GM20000 (cell line): ENCODE data around the gene LAG3.
A peak's percentile ranks its signal among the peaks of the same experiment; 100 is the strongest.

Experiments
- DNase-seq: peaks from one replicate; pipeline ENCODE4 v3.0.0; 2012; ENCODE audit warnings: low spot score
- TF ChIP-seq, protein P1 (sequence below): IDR thresholded peaks from 2 replicates; pipeline ENCODE4 v1.5.1; 2012; ENCODE audit warnings: mild to moderate bottlenecking, control low read depth; ENCODE audit errors: extremely low read depth, missing control alignments

LAG3 gene

GRCh38 chr12:6770094-6770493 lies 2.2 kb upstream of the LAG3 start:
- no peak for DNase-seq
- TF ChIP-seq, protein P1, sequence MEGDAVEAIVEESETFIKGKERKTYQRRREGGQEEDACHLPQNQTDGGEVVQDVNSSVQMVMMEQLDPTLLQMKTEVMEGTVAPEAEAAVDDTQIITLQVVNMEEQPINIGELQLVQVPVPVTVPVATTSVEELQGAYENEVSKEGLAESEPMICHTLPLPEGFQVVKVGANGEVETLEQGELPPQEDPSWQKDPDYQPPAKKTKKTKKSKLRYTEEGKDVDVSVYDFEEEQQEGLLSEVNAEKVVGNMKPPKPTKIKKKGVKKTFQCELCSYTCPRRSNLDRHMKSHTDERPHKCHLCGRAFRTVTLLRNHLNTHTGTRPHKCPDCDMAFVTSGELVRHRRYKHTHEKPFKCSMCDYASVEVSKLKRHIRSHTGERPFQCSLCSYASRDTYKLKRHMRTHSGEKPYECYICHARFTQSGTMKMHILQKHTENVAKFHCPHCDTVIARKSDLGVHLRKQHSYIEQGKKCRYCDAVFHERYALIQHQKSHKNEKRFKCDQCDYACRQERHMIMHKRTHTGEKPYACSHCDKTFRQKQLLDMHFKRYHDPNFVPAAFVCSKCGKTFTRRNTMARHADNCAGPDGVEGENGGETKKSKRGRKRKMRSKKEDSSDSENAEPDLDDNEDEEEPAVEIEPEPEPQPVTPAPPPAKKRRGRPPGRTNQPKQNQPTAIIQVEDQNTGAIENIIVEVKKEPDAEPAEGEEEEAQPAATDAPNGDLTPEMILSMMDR, result no peak

- TF ChIP-seq, protein P1, result no peak
- DNase-seq, result no peak
These were observed 1.7 kb upstream of the LAG3 start for GRCh38 chr12:6770600-6770999.

GRCh38 chr12:6771091-6771495 lies 1.2 kb upstream of the LAG3 start:
- no peak for DNase-seq
- TF ChIP-seq, protein P1, result no peak

DNA sequence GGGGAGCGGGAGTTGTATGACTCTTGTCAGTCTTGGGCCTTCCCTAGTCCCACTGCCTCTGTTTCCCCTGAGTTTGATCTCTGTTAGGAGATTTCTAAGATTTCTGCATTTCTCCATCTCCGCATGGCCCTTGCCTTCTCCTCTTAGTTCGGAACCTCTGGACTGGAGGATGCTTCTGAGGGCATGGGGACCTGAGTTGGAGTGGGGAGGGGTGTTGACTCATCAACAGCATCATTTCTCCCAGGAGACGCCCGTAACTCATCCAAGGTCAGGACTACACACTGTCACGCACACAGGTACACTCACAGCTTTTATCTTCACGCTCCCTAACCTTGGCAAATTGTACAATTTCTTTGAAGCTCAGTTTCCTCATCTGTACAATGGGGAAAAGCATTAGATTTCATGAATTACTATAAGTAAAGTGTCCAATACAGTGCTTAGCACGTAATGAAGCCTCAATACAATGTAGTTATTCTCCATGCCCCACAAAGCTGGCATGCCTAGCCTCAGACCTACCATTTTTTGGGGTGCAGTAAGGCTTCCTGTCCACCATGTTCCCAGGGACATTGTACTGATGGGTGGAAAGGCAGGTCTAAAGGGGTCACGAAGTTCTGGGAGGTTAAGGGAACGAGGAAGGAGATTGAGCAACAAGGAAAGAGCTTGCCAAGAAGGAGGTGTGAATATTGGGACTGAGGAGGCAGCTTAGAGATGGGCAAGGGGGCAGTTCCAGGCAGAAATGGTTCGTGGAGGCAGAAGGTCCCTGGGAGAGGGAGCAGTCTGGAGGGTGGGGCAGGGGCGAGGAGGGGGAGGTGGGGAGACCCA lies 600 bp upstream of the LAG3 start:
- TF ChIP-seq, protein P1, result no peak
- no peak for DNase-seq

- TF ChIP-seq, protein P1, result no peak
- DNase-seq, result peak; percentile 68
These were observed 638 bp downstream of the LAG3 start for GRCh38 chr12:6772726-6773589.

DNA sequence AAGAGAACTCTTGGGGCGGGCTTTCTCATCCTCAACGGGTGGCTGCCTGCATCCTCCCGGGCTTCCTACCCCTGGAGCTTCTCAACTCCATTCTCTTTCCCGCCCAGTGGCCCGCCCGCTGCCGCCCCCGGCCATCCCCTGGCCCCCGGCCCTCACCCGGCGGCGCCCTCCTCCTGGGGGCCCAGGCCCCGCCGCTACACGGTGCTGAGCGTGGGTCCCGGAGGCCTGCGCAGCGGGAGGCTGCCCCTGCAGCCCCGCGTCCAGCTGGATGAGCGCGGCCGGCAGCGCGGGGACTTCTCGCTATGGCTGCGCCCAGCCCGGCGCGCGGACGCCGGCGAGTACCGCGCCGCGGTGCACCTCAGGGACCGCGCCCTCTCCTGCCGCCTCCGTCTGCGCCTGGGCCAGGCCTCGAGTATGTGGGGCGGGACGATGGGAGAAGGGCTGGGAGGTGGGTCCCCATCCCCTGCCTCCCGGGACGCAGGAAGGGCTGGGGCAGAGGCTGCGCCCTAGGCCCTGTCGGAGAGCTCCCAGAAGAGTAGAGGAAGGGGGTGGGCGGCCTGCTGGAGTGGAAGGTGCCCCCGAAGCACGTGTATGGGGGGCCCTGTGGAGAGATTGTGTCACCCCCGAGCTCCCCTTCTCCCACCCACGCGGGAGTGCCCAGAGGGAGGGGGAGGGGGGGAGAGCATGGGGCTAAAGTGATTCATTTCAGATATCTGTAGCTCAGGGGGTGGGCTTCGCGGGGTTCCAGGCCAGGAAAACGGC lies 1.5 kb downstream of the LAG3 start:
- no peak for DNase-seq
- TF ChIP-seq, protein P1, result no peak
